DND-41 (cell line): Measurements from ENCODE around the gene ATP6V1C2.

Source experiments
- EZH2 ChIP-seq: IDR thresholded peaks from 3 replicates; pipeline ENCODE4 v1.6.1; 2012; ENCODE audit warnings: borderline replicate concordance, low read depth, mild to moderate bottlenecking, moderate library complexity, low read length, inconsistent platforms; ENCODE audit not compliant: severe bottlenecking
- TF ChIP-seq, protein P1 (sequence below): IDR thresholded peaks from 2 replicates; pipeline ENCODE4 v1.5.1; 2012; ENCODE audit warnings: borderline replicate concordance, low read length, moderate library complexity, mild to moderate bottlenecking; ENCODE audit not compliant: poor library complexity, severe bottlenecking; ENCODE audit errors: extremely low read depth

DNA sequence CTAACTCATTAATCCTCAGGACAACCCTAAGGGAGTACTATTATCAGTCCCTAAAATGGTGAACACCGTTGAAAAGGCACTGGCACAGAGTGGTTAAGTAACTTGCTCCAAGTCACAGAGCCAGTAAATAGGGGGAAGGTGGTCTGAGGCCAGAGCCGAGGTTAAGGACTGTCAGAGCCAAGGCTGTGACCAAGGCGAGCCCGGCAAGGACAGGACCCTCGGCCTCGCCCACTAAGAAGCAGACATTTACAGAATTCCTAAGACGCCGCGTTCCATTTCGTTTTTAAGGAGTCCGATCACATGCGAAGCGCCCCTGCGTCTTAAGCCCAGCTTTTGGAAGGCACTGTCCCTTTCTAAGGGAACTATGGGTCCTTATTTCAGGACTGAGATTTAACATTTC, 90.1 kb downstream of the ATP6V1C2 start:
- TF ChIP-seq, protein P1, sequence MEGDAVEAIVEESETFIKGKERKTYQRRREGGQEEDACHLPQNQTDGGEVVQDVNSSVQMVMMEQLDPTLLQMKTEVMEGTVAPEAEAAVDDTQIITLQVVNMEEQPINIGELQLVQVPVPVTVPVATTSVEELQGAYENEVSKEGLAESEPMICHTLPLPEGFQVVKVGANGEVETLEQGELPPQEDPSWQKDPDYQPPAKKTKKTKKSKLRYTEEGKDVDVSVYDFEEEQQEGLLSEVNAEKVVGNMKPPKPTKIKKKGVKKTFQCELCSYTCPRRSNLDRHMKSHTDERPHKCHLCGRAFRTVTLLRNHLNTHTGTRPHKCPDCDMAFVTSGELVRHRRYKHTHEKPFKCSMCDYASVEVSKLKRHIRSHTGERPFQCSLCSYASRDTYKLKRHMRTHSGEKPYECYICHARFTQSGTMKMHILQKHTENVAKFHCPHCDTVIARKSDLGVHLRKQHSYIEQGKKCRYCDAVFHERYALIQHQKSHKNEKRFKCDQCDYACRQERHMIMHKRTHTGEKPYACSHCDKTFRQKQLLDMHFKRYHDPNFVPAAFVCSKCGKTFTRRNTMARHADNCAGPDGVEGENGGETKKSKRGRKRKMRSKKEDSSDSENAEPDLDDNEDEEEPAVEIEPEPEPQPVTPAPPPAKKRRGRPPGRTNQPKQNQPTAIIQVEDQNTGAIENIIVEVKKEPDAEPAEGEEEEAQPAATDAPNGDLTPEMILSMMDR = no peak
- TF ChIP-seq EZH2 = no peak
